HepG2 (cell line): ENCODE measurements around the gene NPPB. TPM values are rescaled to one million over a fixed set of nuclear protein-coding genes. Genes with fewer than 3 reads are reported as not detected.
A peak's percentile ranks its signal among the peaks of the same experiment; 100 is the strongest.

Experiments
- CTCF ChIP-seq: sonication (generic); formaldehyde crosslinking; IDR thresholded peaks from 2 replicates; pipeline ENCODE4 v1.5.0; 2020; ENCODE audit warnings: mild to moderate bottlenecking, missing genetic modification reagents, moderate library complexity
- GTF3A ChIP-seq: sonication (generic); formaldehyde crosslinking; conservative IDR thresholded peaks from 2 replicates; pipeline ENCODE4 v1.4.0; 2020; ENCODE audit warnings: mild to moderate bottlenecking, missing genetic modification reagents
- HDAC2 ChIP-seq: sonication (generic); formaldehyde crosslinking; IDR thresholded peaks from 2 replicates; pipeline ENCODE4 v1.4.0; 2020; ENCODE audit warnings: missing genetic modification reagents
- HES4 ChIP-seq: sonication (generic); formaldehyde crosslinking; IDR thresholded peaks from 2 replicates; pipeline ENCODE4 v1.9.0; 2021; ENCODE audit warnings: mild to moderate bottlenecking, missing genetic modification reagents, borderline replicate concordance
- KDM3A ChIP-seq: IDR thresholded peaks from 2 replicates; pipeline ENCODE4 v1.6.1; 2018; ENCODE audit warnings: low read depth, missing compliant biosample characterization
- MEIS1 ChIP-seq: sonication (generic); formaldehyde crosslinking; IDR thresholded peaks from 2 replicates; pipeline ENCODE4 v1.9.0; 2021; ENCODE audit warnings: mild to moderate bottlenecking, missing genetic modification reagents, moderate library complexity, borderline replicate concordance
- MYC ChIP-seq: sonication (generic); formaldehyde crosslinking; IDR thresholded peaks from 2 replicates; pipeline ENCODE4 v1.9.0; 2021; ENCODE audit warnings: missing genetic modification reagents, borderline replicate concordance
- MYPOP ChIP-seq: sonication (generic); formaldehyde crosslinking; IDR thresholded peaks from 2 replicates; pipeline ENCODE4 v1.8.1; 2023; ENCODE audit warnings: mild to moderate bottlenecking, moderate library complexity, missing genetic modification reagents
- NR1H2 ChIP-seq: sonication (generic); formaldehyde crosslinking; IDR thresholded peaks from 2 replicates; pipeline ENCODE4 v1.8.1; 2022; ENCODE audit warnings: low read depth, missing genetic modification reagents, borderline replicate concordance
- NR2F2 ChIP-seq: IDR thresholded peaks from 2 replicates; pipeline ENCODE4 v1.6.1; 2012; ENCODE audit warnings: low read depth, inconsistent platforms, borderline replicate concordance
- REPIN1 ChIP-seq: sonication (generic); formaldehyde crosslinking; IDR thresholded peaks from 2 replicates; pipeline ENCODE4 v1.8.0; 2022; ENCODE audit warnings: missing genetic modification reagents, low read depth, mild to moderate bottlenecking, borderline replicate concordance
- SALL1 ChIP-seq: sonication (generic); formaldehyde crosslinking; IDR thresholded peaks from 2 replicates; pipeline ENCODE4 v1.8.0; 2022; ENCODE audit warnings: mild to moderate bottlenecking, missing genetic modification reagents
- ZFP1 ChIP-seq: IDR thresholded peaks from 2 replicates; pipeline ENCODE4 v1.6.1; 2016
- ZFP82 ChIP-seq: sonication (generic); formaldehyde crosslinking; IDR thresholded peaks from 2 replicates; pipeline ENCODE4 v1.5.1; 2020; ENCODE audit warnings: mild to moderate bottlenecking, missing genetic modification reagents, borderline replicate concordance
- ZNF136 ChIP-seq: sonication (generic); formaldehyde crosslinking; IDR thresholded peaks from 2 replicates; pipeline ENCODE4 v1.8.1; 2022; ENCODE audit warnings: low read depth, mild to moderate bottlenecking, moderate library complexity, missing genetic modification reagents
- ZNF331 ChIP-seq: sonication (generic); formaldehyde crosslinking; IDR thresholded peaks from 2 replicates; pipeline ENCODE4 v1.4.0; 2020; ENCODE audit warnings: missing genetic modification reagents
- ZNF430 ChIP-seq: sonication (generic); formaldehyde crosslinking; IDR thresholded peaks from 2 replicates; pipeline ENCODE4 v1.9.0; 2021; ENCODE audit warnings: mild to moderate bottlenecking, missing genetic modification reagents
- ZNF513 ChIP-seq: sonication (generic); formaldehyde crosslinking; conservative IDR thresholded peaks from 2 replicates; pipeline ENCODE4 v1.5.0; 2020; ENCODE audit warnings: missing genetic modification reagents
- ZNF558 ChIP-seq: sonication (generic); formaldehyde crosslinking; IDR thresholded peaks from 2 replicates; pipeline ENCODE4 v1.9.0; 2022; ENCODE audit warnings: mild to moderate bottlenecking, missing genetic modification reagents, borderline replicate concordance
- ZNF724P ChIP-seq: sonication (generic); formaldehyde crosslinking; IDR thresholded peaks from 2 replicates; pipeline ENCODE4 v1.8.0; 2022; ENCODE audit warnings: missing genetic modification reagents, borderline replicate concordance
- ZNF740 ChIP-seq: sonication (generic); formaldehyde crosslinking; IDR thresholded peaks from 2 replicates; pipeline ENCODE4 v1.4.0; 2020; ENCODE audit warnings: missing genetic modification reagents
- ZNF781 ChIP-seq: sonication (generic); formaldehyde crosslinking; IDR thresholded peaks from 2 replicates; pipeline ENCODE4 v1.5.1; 2020; ENCODE audit warnings: borderline replicate concordance, mild to moderate bottlenecking, missing genetic modification reagents; ENCODE audit errors: not compliant biosample characterization
- ZNF784 ChIP-seq: sonication (generic); formaldehyde crosslinking; IDR thresholded peaks from 2 replicates; pipeline ENCODE4 v1.5.1; 2020; ENCODE audit warnings: missing genetic modification reagents, mild to moderate bottlenecking, borderline replicate concordance
- polyA plus RNA-seq, 8 experiments: library from polyadenylated mRNA; depleted of rRNA in 3 of 8; stranded (reverse) in 7 of 8; unstranded in 1 of 8; fragments of >200 nt; fragmentation: Illumina TruSeq in 4 of 8; extraction: Trizol in 4 of 8; gene quantifications; 2 replicates each; pipeline versions ENCODE4 v1.2.1 to v1.2.3, GENCODE V29; 2011 to 2016; ENCODE audit warnings: low read depth in 4 of 8, missing spikeins in 1 of 8, mixed read lengths in 1 of 8; ENCODE audit not compliant: insufficient read depth in 1 of 8
- total RNA-seq, 5 experiments: library from RNA; depleted of rRNA; stranded (reverse); fragments of >200 nt; fragmentation: Illumina TruSeq; extraction: Trizol; gene quantifications; 2 replicates each; pipeline ENCODE4 v1.2.3, GENCODE V29; 2016; ENCODE audit warnings: low read depth in 1 of 5

Gene NPPB
- total and polyA plus RNA-seq, 2 of the 13 experiments (the other 11 are each of a cell fraction or from before 2014, with no cell fraction given) = 1.9 TPM; not detected in 1

GRCh38 chr1:11842154-11843041, 16.3 kb downstream of the NPPB start (continued):
- peak; percentile 92 for TF ChIP-seq ZNF331
- TF ChIP-seq ZNF558 = 0 out of 2 replicates have a peak, but pooled peaks have one; percentile 71
- no peak for TF ChIP-seq ZNF513 (CRISPR knock-in tag)
- peak; percentile 76; the same call in 1 of the 2 replicates for TF ChIP-seq ZNF784 (CRISPR knock-in tag)
- peak; percentile 63; the same call in 1 of the 2 replicates for TF ChIP-seq MYPOP (CRISPR knock-in tag)
- TF ChIP-seq KDM3A (CRISPR knock-in tag) = no peak; the same call in 1 of the 2 replicates
- TF ChIP-seq ZFP82 = no peak
- no peak; the same call in 1 of the 2 replicates for TF ChIP-seq ZNF136 (CRISPR knock-in tag)
- TF ChIP-seq CTCF = no peak
- TF ChIP-seq GTF3A (CRISPR knock-in tag) = no peak
- TF ChIP-seq ZNF724P (CRISPR knock-in tag) = peak; percentile 66; the same call in 1 of the 2 replicates
- peak; percentile 98 for TF ChIP-seq SALL1 (CRISPR knock-in tag)
- TF ChIP-seq ZNF740 (CRISPR knock-in tag) = no peak
- peak; percentile 53; the same call in 1 of the 2 replicates for TF ChIP-seq ZNF430
- peak; percentile 82; the same call in 1 of the 2 replicates for TF ChIP-seq MEIS1 (CRISPR knock-in tag)
- no peak for TF ChIP-seq ZNF781
- TF ChIP-seq MYC (CRISPR knock-in tag) = peak; percentile 82
- 0 out of 2 replicates have a peak, but pooled peaks have one; percentile 22 for TF ChIP-seq NR1H2
- TF ChIP-seq REPIN1 (CRISPR knock-in tag) = peak; percentile 60; the same call in 1 of the 2 replicates
- TF ChIP-seq ZFP1 (CRISPR knock-in tag) = 0 out of 2 replicates have a peak, but pooled peaks have one; percentile 73
- TF ChIP-seq HES4 (CRISPR knock-in tag) = 0 out of 2 replicates have a peak, but pooled peaks have one; percentile 17
- peak; percentile 95 for TF ChIP-seq HDAC2 (CRISPR knock-in tag)
- TF ChIP-seq NR2F2 = peak; percentile 83
